ENCODE data around the gene MAS1. TPM values are rescaled to one million over a fixed set of nuclear protein-coding genes. Genes with fewer than 3 reads are reported as not detected.
"Not testable (repeated sequence)": the region's sequence is repeated elsewhere in the genome, so short reads cannot be mapped to it uniquely, and the experiment has no call there.

Gene MAS1
- under 1 TPM in 1 of 6 donors, not detected in 5; 0.03 TPM for total RNA-seq

GRCh38 chr6:159890792-159891191 is at the start of gene MAS1:
Gene MAS1, plus strand, starts transcription at chr6:159890988. Its CDS starts 15,968 bp downstream, at chr6:159906956.
- ATAC-seq (ENCODE audit: low FRiP score in 2 of 2) = no peak
- WGBS, 2 donors = 88 to 89% methylated on average over 7 of the region's 7 CpGs
- no peak within 1 kb of the TSS for H3K4me3 ChIP-seq
- no peak within 1 kb of the TSS for H3K27ac ChIP-seq
- H3K27me3 ChIP-seq = no peaks in the 10 kb centered on the region
- no peaks in the 10 kb centered on the region for H3K9me3 ChIP-seq
- no peaks in the 10 kb centered on the region for H3K4me1 ChIP-seq
- no peak for DNase-seq
- H3K36me3 ChIP-seq = no peaks in the 10 kb centered on the region
- TF ChIP-seq CTCF (IDR thresholded peaks at IDR 0.05) (no peak), POLR2A (IDR thresholded peaks at IDR 0.05) (no peak), EP300 (IDR thresholded peaks at IDR 0.05) (no peak), POLR2AphosphoS5 (IDR thresholded peaks at IDR 0.05) (no peak)

GRCh38 chr6:159842035-159842434 is 48.8 kb upstream of the MAS1 start:
- no peaks in the 10 kb centered on the region for H3K36me3 ChIP-seq
- 67 to 79% methylated on average over 4 of the region's 4 CpGs for WGBS, 2 donors
- no peak for ATAC-seq (ENCODE audit: low FRiP score in 2 of 2)

DNA sequence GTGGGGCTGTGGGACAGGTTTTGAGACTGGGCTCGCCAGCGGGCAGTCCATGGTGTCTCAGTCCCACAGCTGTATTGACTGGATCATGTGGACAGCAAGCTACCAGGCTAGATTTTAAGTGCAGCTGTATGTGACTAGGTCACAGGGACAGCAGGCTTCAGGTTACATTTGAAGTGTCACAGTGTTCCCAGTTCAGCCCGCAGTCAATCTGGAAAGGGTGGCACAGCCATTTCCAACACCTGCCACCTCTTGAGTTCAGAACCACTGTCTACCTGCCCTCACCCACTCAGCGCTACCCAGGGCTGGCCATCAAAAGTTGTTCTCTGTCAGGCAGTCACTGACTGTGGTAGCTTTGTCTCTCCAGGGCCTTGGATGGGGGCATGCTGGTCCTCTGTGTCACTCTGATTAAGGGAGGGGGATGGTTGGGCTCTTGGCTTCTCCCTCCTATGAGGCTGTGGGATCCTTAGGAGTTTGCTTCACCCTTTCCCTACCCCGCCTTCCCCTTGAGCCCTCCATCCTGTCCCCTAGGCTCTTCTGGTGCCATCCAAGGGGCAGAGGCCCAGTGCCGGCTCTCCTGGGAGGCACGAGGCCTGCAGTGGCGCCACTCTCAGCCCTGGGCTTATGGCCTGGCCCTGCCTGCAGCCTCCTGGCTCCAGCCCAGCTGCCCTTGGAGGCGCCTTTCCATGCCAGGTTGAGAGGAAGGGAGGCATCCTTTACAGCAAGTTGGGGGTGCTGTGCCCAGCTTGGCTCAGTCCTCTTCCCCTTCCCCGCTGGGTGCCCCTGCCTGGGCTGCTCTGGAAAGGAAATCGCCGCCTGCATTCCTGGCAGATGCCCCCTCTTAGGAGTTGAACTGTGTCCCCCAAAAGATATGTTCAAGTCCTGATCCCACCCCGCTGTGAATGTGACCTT is 45.8 kb upstream of the MAS1 start:
- TF ChIP-seq POLR2A (IDR thresholded peaks at IDR 0.05) (no peak), EP300 (IDR thresholded peaks at IDR 0.05) (no peak), CTCF (IDR thresholded peaks at IDR 0.05) (no peak), POLR2AphosphoS5 (IDR thresholded peaks at IDR 0.05) (no peak)
- peak; percentile 10 to 44 for ATAC-seq (ENCODE audit: low FRiP score in 2 of 2)
- no peak overlapping the region for H3K4me3 ChIP-seq
- H3K36me3 ChIP-seq = no peaks in the 10 kb centered on the region
- peaks cover 0 to 3% (median 3%) of the 10 kb centered on the region in 4 donors for H3K9me3 ChIP-seq
- WGBS, 2 donors = 81 to 88% methylated on average over 9 to 11 of the region's 13 CpGs
- no peaks in the 10 kb centered on the region for H3K4me1 ChIP-seq
- no peak for DNase-seq
- H3K27ac ChIP-seq = no peak overlapping the region
- no peaks in the 10 kb centered on the region for H3K27me3 ChIP-seq

More at GRCh38 chr6:159842035-159842434, 48.8 kb upstream of the MAS1 start:
- no peaks in the 10 kb centered on the region for H3K27me3 ChIP-seq
- no peak overlapping the region for H3K4me3 ChIP-seq
- no peaks in the 10 kb centered on the region for H3K4me1 ChIP-seq
- H3K9me3 ChIP-seq = no peaks in the 10 kb centered on the region
- no peak for TF ChIP-seq POLR2AphosphoS5 (IDR thresholded peaks at IDR 0.05)
- no peak for TF ChIP-seq CTCF (IDR thresholded peaks at IDR 0.05)
- TF ChIP-seq EP300 (IDR thresholded peaks at IDR 0.05) = no peak
- no peak for TF ChIP-seq POLR2A (IDR thresholded peaks at IDR 0.05)
- DNase-seq = no peak
- H3K27ac ChIP-seq = no peak overlapping the region

- not testable (repeated sequence) for H3K4me3 ChIP-seq; H3K27me3 ChIP-seq; H3K4me1 ChIP-seq; DNase-seq; H3K27ac ChIP-seq; H3K9me3 ChIP-seq; H3K36me3 ChIP-seq; ATAC-seq (ENCODE audit: low FRiP score in 2 of 2)
- 91 to 97% methylated on average over 4 to 5 of the region's 5 CpGs for WGBS, 2 donors
Observed at GRCh38 chr6:159848552-159848951, 42.2 kb upstream of the MAS1 start.

- ATAC-seq (ENCODE audit: low FRiP score in 2 of 2); H3K27ac ChIP-seq; H3K4me1 ChIP-seq; H3K36me3 ChIP-seq; H3K9me3 ChIP-seq; DNase-seq; H3K4me3 ChIP-seq; H3K27me3 ChIP-seq: not testable (repeated sequence)
- WGBS, 2 donors = 81 to 100% methylated on average over 1 of the region's 1 CpG
Observed at GRCh38 chr6:159849851-159850250, 40.9 kb upstream of the MAS1 start.

GRCh38 chr6:159852877-159853276 is 37.9 kb upstream of the MAS1 start:
- WGBS, 2 donors = 33 to 51% methylated on average over 6 of the region's 6 CpGs
- no peaks in the 10 kb centered on the region for H3K27me3 ChIP-seq
- no peak overlapping the region for H3K4me3 ChIP-seq
- ATAC-seq (ENCODE audit: low FRiP score in 2 of 2) (no peak), DNase-seq (no peak)
- H3K36me3 ChIP-seq = no peaks in the 10 kb centered on the region
- TF ChIP-seq CTCF (IDR thresholded peaks at IDR 0.05) (peak in 2 of 6 experiments; percentile 17 to 36), POLR2AphosphoS5 (IDR thresholded peaks at IDR 0.05) (no peak), POLR2A (IDR thresholded peaks at IDR 0.05) (no peak)
- peaks cover 0 to 3% (median 3%) of the 10 kb centered on the region in 4 donors for H3K9me3 ChIP-seq
- H3K27ac ChIP-seq = no peak overlapping the region
- no peaks in the 10 kb centered on the region for H3K4me1 ChIP-seq
